ENCODE results near the gene TOPORS.
A peak's percentile ranks its signal among the peaks of the same experiment; 100 is the strongest.
"Not testable (repeated sequence)": the region's sequence is repeated elsewhere in the genome, so short reads cannot be mapped to it uniquely, and the experiment has no call there.

Gene TOPORS

GRCh38 chr9:32552172-32552872 is at the start of gene TOPORS, which contains the start of gene SMIM27:
TOPORS (minus strand) TSS chr9:32552586; CDS start chr9:32552436, 150 bp downstream.
SMIM27 (plus strand) TSS chr9:32552327; CDS start chr9:32552435, 108 bp downstream.
- peak; percentile 53 for DNase-seq (ENCODE audit: insufficient read length, low spot score)
- peak; percentile 90 for FAIRE-seq

GRCh38 chr9:32599021-32599420 is 46.6 kb upstream of the TOPORS start:
- FAIRE-seq; DNase-seq (ENCODE audit: insufficient read length, low spot score): not testable (repeated sequence)

- DNase-seq (ENCODE audit: insufficient read length, low spot score) (no peak), FAIRE-seq (no peak)
These were observed 44.5 kb upstream of the TOPORS start for GRCh38 chr9:32596936-32597335.

DNA sequence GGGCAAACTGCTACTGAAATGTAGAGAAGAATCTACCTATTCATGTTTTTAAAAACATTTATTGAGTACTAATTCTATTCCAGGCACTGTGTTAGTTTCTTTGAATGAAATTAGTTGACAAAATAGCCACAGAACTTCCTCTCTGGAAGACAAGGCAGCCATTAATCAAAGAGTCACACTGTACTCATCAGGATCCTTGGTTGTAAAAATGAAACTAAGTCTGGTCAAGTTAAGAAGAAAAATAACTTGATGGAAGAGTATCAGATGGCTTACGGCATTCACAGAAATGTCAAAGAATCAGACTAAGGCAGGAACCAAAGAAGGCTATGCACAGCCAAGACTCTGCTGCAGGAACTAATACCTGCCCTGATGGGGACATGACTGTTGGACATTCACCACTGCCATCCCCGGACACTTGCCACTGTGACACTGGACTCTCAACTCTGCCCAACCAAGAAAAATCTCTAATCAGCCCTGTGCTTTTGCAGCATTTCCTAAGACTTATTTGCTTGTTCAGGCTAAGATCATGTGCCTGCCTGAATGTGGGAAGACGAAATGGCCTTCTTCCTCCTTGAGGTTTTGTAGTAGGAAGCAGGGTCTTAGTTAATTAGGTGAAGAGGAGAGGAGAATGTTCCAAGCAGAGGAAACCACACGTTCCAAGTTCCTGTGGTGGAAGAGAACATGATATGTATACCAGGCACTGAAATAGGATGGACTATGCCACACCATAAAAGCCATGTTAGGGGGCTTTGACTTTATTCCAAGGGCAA is 43.9 kb upstream of the TOPORS start:
- DNase-seq (ENCODE audit: insufficient read length, low spot score) (no peak), FAIRE-seq (no peak)

- DNase-seq (ENCODE audit: insufficient read length, low spot score) (no peak), FAIRE-seq (no peak)
These were observed 38.5 kb upstream of the TOPORS start for GRCh38 chr9:32590898-32591297.

DNA sequence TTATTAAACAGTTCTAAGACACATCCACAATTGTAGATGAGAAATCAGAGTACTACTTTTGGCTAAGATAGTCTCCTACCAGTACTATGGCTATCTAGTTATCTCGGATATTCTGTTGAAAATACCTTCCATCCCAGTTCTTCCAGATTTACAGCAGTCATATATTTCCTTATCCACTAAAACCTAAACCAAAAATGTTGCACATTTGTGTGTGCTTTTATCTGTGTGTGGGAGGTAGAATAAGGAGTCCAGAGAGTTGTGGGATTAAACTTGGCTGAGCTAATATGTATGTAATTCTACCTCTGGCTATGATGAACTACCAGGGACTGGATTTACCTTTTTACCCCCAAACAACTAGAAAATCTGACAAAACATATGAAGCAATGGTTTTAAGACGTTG is 38.1 kb upstream of the TOPORS start:
- DNase-seq (ENCODE audit: insufficient read length, low spot score) = no peak
- FAIRE-seq = no peak

- FAIRE-seq = peak; percentile 78
- DNase-seq (ENCODE audit: insufficient read length, low spot score) = no peak
These were observed 36.8 kb upstream of the TOPORS start for GRCh38 chr9:32589083-32589723.

- FAIRE-seq (no peak), DNase-seq (ENCODE audit: insufficient read length, low spot score) (no peak)
These were observed 35.5 kb upstream of the TOPORS start for GRCh38 chr9:32587901-32588300.

DNA sequence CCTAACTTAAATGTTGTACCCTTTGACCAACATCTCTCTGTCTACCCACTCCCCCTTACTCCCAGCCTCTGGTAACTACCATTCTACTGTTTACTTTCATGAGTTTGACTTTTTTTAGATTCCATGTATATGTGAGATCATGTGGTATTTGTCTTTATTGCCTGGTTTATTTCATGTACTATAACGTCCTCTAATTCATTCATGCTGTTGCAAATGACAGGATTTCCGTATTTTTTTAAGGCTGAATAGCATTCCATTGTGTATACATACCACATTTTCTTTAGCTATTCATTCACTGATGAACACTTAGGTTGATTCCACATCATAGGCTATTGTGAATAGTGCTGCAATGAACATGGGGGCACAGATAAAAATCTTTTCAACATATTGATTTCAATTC is 32.4 kb upstream of the TOPORS start:
- DNase-seq (ENCODE audit: insufficient read length, low spot score) (no peak), FAIRE-seq (no peak)

- DNase-seq (ENCODE audit: insufficient read length, low spot score) (no peak), FAIRE-seq (peak; percentile 80)
These were observed 29.2 kb upstream of the TOPORS start for GRCh38 chr9:32581512-32582143.

DNA sequence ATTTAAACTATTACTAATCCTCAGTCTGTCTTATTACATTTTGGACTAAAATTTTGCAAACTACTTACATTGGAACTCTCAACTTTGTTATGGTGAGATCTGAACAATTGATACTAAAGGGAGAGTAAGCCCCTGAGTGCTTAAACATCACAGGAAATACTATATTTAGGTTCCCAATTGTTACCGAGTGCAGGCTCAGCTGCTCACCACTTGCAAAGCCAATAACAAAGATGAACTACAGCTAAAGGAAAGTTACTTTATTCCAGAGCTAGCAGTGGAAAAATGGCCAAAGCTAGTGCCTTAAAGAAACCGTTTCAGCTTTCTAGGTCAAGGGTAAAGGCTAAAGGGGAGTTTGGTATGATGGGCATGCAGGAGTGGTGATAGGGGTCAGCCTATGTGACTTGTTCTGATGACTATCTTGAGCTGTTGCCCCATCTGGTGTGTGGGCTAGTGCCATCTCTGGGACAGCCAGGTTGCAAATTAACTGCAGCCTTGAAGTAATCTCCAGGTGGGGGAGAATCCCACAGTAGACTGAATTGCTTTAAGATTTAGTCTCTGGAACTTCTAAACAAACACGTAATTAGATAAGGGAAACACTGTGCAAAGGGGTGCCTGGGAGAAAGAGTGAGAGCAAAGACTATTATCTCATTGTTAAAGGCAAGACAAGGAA is 28.4 kb upstream of the TOPORS start:
- DNase-seq (ENCODE audit: insufficient read length, low spot score) (no peak), FAIRE-seq (no peak)

GRCh38 chr9:32579706-32580331 is 27.4 kb upstream of the TOPORS start:
- DNase-seq (ENCODE audit: insufficient read length, low spot score) = no peak
- peak; percentile 93 for FAIRE-seq

DNA sequence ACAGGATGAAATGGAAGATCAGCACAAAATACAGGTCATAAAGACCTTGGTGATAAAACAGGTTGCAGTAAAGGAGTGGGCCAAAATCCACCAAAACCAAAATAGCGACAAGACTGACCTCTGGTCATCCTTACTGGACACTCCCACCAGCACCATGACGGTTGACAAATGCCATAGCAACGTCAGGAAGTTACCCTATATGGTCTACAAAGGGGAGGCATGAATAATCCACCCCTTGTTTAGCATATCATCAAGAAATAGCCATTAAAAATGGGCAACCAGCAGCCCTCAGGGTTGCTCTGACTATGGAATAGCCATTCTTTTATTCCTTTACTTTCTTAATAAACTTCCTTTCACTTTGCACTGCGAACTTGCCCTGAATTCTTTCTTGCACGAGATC is 26.6 kb upstream of the TOPORS start:
- FAIRE-seq = no peak
- DNase-seq (ENCODE audit: insufficient read length, low spot score) = no peak

DNA sequence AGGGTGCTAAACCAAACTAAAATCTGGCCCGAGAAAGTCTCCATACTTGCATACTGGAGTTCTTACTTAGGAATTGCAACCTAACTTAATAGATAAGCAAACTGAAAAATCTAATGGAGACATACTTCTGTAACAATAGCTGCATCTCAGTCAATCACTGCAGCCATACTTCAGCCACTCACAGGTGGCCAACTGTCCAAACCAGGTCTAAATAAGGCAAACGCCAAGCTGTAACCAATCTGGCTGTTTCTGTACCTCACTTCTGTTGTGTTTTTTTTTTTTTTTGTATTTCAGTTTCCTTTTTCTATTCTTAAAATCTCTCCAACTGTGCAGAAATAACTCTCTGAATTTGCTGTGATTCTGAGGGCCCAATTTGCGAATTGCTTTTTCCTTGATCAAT is 24.9 kb upstream of the TOPORS start:
- FAIRE-seq = no peak

DNA sequence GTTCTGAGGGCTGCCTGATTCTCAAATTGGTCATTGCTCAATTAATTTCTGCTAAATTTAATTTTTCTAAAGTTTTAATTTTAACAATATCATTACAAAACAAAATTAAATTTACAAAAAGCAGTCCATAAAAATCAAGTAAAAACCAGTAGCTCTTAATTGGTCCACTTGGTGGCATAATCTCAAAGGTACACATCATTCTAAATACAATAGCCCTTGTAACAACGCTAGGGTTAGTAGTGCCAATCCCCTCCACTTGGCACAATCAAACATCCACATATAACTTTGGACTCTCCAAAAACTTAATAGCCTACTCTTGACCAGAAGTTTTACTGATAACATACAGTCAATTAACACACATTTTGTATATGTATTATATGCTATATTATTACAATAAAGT is 22.5 kb upstream of the TOPORS start:
- FAIRE-seq = no peak
- DNase-seq (ENCODE audit: insufficient read length, low spot score) = no peak

More for the DNA sequence above, 24.9 kb upstream of the TOPORS start:
- no peak for DNase-seq (ENCODE audit: insufficient read length, low spot score)

GRCh38 chr9:32573821-32574220 is 21.4 kb upstream of the TOPORS start:
- no peak for FAIRE-seq
- DNase-seq (ENCODE audit: insufficient read length, low spot score) = no peak

DNA sequence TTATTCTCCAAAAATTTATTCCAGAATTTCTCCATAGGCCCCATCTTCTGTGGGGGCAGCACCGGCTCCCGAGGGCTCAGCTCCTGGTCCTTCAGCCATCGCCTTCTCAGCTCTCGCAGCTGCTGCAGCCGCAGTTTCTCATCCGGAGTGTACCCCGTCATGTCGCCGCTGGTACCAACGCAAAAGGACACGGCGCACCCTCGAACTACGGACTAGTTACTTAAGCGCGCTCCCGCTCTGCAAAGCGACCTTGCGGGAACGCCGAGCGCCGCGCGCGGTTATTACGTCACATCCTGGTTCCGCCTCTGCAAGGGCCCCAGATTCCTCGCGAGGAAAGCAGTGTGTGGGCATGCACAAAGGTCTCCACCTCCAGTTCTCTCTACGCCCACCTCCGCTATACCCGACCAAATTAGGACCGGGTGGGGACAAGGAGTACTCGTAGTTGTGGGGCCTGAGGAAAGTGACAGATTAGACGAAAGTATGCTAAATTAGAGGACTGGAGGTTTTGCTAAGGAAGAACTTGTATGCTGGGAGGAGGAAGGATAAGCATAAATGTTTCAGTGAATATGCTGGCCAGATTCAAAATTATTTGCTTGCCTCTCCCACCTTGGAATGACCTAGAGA is 20.6 kb upstream of the TOPORS start, which contains the start of gene NDUFB6:
NDUFB6 (minus strand) TSS at position 260 of the 624 bp plus-strand sequence; CDS start at position 161, 99 bp downstream.
- DNase-seq (ENCODE audit: insufficient read length, low spot score) = peak; percentile 81
- FAIRE-seq = peak; percentile 100

GRCh38 chr9:32571969-32572899 is 19.8 kb upstream of the TOPORS start:
- peak; percentile 59 for DNase-seq (ENCODE audit: insufficient read length, low spot score)
- peak; percentile 93 for FAIRE-seq
